Progenitor cell of endocrine pancreas (in vitro differentiated cells): Measurements from ENCODE around the gene PCMTD2. TPM values are rescaled to one million over a fixed set of nuclear protein-coding genes. Genes with fewer than 3 reads are reported as not detected.

Experiments used
- DNase-seq: peaks from one replicate; pipeline ENCODE4 v3.0.0; 2021; ENCODE audit warnings: low spot score; ENCODE audit not compliant: unreplicated experiment
- H3K27ac Mint-ChIP-seq: 2 replicates; pipeline ENCODE4 v1.8.0; 2021; ENCODE audit warnings: mild to moderate bottlenecking, moderate library complexity, mixed read lengths
- H3K27me3 Mint-ChIP-seq: 2 replicates; pipeline ENCODE4 v1.8.0; 2021; ENCODE audit warnings: mixed read lengths
- H3K36me3 Mint-ChIP-seq: 2 replicates; pipeline ENCODE4 v1.8.0; 2022; ENCODE audit warnings: mixed read lengths; ENCODE audit not compliant: insufficient read depth
- H3K4me1 Mint-ChIP-seq: 2 replicates; pipeline ENCODE4 v1.8.0; 2021; ENCODE audit warnings: low read depth, mixed read lengths
- H3K4me3 Mint-ChIP-seq: 2 replicates; pipeline ENCODE4 v1.8.0; 2021; ENCODE audit warnings: low read depth, mild to moderate bottlenecking, moderate library complexity, mixed read lengths
- H3K9me3 Mint-ChIP-seq: 2 replicates; pipeline ENCODE4 v1.8.0; 2021; ENCODE audit warnings: low read depth, mixed read lengths
- total RNA-seq: library from RNA; stranded (reverse); gene quantifications from 2 replicates; pipeline ENCODE4 v1.2.1, GENCODE V29; 2021
- TF ChIP-seq, protein P1 (sequence below): fragments of 200-600 bp; sonication (generic); IDR thresholded peaks from one replicate; pipeline ENCODE4 v1.5.0; 2021; ENCODE audit warnings: antibody characterized with exemption, mild to moderate bottlenecking; ENCODE audit not compliant: unreplicated experiment

PCMTD2 gene
- total RNA-seq, 1 donor from 2014 or later, result 106 TPM

DNA sequence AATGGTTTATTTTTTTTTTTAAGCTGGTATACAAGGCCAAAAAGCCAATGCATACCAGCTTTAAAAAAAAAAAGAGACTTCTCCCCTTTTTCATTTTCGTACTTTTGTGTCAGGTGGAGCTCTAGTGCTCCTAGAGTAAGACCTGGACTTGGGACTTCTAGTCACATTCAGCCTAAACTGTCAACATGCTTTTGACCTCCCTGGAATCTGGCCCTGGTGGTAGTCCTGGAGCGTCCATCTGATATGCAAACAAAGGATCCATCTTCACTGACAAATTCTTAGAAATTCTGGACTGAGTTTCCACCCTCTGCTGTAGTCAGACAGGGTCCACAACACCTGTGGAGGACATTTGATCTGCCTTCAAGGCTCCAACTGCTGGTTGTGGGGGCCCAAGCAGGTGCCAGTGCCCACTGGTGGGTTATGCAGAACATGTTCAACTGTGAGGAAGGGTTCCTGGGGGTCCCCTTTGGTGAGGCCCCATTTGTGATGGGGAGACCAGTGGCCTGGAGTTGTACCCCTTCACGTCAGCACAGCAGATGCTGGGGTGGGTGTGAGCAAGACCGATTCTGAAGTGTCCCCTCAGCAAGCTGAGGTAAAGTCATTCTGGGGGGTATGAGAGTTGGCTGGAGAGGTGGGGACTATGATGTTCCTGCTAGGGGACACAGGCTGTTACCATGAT lies 12.6 kb upstream of the PCMTD2 start:
- Mint-ChIP-seq H3K27ac (no peak overlapping the region), H3K4me1 (no peaks in the 10 kb centered on the region), H3K9me3 (no peaks in the 10 kb centered on the region), H3K27me3 (no peaks in the 10 kb centered on the region), H3K36me3 (no peaks in the 10 kb centered on the region), H3K4me3 (no peak overlapping the region)
- no peak for DNase-seq
- TF ChIP-seq, protein P1, sequence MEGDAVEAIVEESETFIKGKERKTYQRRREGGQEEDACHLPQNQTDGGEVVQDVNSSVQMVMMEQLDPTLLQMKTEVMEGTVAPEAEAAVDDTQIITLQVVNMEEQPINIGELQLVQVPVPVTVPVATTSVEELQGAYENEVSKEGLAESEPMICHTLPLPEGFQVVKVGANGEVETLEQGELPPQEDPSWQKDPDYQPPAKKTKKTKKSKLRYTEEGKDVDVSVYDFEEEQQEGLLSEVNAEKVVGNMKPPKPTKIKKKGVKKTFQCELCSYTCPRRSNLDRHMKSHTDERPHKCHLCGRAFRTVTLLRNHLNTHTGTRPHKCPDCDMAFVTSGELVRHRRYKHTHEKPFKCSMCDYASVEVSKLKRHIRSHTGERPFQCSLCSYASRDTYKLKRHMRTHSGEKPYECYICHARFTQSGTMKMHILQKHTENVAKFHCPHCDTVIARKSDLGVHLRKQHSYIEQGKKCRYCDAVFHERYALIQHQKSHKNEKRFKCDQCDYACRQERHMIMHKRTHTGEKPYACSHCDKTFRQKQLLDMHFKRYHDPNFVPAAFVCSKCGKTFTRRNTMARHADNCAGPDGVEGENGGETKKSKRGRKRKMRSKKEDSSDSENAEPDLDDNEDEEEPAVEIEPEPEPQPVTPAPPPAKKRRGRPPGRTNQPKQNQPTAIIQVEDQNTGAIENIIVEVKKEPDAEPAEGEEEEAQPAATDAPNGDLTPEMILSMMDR, result no peak

DNA sequence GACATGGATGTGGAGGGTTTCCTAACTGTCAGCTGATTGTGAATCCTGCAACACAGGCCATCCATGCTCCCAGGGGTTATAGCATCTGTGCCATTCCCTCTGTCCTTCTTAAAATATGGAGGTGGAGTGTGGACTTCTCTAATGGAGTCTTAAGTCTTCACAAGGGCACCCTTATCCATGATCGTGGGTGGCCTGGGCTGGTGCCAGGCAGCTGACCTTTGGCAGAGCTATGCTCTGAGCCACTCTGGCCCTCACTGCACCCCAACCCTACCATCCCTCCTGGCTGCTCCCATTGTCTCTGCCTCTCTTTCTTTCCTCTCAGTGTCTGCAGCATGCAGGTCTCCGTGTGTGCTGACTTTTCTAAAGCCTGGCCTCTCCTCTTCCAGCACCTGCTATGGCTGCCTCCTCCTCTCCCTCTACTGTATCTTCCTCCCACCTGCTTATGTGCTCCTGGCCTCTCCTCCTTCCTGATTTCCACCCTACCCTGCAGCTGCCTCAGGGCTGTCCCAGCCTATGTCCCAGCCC lies 11.2 kb upstream of the PCMTD2 start:
- Mint-ChIP-seq H3K4me1 (no peaks in the 10 kb centered on the region), H3K9me3 (no peaks in the 10 kb centered on the region), H3K27me3 (no peaks in the 10 kb centered on the region), H3K27ac (no peak overlapping the region), H3K36me3 (no peaks in the 10 kb centered on the region), H3K4me3 (no peak overlapping the region)
- no peak for DNase-seq
- TF ChIP-seq, protein P1, result no peak

DNA sequence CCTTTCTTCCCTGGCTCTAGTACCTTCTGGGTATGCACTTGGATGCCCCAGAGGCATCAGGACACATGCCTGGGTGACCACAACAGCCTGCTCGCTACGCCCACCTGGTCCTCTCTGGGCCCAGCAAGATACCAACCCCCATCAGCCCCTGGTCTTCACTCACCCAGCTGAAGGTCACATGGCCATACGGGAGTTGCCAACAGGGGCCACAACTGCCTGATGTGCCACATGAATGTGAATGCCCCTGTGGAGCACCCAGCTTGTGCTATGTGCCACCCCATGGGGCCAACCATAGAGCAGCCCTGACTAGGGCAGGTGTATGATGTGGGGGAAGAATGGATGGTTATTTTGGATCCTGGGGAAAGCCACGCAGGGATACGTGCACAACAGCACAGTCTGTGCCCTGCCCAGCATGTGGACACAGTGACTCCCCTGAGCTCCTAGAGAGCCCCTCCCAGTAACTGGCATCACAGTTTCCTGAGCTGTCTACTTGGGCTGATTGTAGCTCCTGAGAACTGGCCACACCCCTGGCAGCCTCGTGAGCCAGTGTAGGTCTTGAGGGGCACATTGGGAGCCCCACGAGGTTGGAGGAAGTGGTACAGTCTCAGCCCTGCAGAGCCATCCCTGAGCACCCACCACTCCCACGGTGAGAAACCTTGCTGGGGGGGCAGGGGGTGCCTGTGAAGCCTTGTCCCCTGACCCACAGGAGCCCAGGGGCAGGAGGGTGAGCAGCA lies 10.5 kb upstream of the PCMTD2 start:
- no peak for DNase-seq
- Mint-ChIP-seq H3K27me3 (no peaks in the 10 kb centered on the region), H3K27ac (no peak overlapping the region), H3K36me3 (no peaks in the 10 kb centered on the region), H3K4me1 (no peaks in the 10 kb centered on the region), H3K4me3 (no peak overlapping the region), H3K9me3 (no peaks in the 10 kb centered on the region)
- TF ChIP-seq, protein P1, result no peak

DNA sequence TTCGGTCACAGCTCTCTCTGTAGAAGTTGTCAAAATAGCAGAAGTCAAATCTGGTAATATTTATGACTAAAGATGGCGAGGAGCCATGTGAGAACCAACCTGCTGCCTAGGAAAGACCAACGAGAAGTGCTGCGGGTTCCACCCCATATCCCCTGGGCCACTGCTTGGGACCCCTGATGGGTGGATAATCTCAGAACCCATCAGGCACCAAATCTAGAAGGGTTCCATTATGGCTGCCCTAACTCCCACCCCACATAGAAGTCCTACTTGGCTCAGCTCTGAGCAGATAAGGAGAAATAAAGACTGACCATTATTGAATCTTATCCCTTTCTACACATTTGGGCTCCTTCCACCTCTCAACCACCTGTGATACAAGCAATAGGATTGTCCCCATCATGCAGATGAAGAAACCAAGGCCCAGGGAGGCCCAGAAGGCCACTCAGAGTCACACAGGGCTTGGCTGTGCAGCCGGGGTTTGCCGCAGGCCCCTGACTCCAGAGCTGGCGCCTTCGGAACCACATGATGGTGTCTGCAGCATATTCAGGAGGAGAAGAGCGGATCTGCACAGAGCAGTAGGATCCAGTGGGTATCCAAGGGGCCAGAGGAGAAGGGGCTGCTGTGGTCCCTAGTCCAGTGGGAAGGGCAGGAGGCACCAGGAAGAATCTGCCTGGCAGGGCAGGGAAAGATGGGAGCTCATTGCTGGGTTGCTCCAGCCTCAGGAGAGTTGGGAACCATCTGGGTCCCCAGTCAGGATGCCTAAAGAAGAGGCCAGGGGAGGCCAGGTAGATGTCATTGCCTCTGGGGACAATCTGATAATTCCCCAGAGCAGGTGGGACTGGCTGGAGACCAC lies 9.6 kb upstream of the PCMTD2 start:
- Mint-ChIP-seq H3K9me3 (no peaks in the 10 kb centered on the region), H3K4me3 (no peak overlapping the region), H3K27me3 (no peaks in the 10 kb centered on the region), H3K4me1 (no peaks in the 10 kb centered on the region), H3K36me3 (no peaks in the 10 kb centered on the region), H3K27ac (no peak overlapping the region)
- TF ChIP-seq, protein P1, result no peak
- no peak for DNase-seq
